ENCODE measurements around the gene LMBRD2.

DNA sequence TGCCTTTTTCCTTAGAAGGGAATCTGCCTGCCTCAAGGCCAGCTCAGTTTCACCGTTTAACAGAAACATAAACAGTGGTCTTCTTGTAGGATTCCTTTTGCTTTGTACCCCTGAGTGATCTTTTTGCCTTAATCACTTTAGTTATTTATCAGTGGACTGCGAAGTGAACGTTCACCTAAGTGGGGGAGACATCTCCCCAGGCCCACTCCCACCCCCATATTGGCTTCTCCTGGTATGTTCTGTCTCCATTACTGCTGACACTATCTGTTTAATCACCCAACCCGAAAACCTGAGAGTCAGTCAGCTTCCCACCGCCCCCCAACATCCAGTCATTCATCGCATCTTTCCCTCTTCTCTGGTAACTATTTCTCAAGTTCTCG, 1.6 kb upstream of the LMBRD2 start:
- TF ChIP-seq, protein P1, sequence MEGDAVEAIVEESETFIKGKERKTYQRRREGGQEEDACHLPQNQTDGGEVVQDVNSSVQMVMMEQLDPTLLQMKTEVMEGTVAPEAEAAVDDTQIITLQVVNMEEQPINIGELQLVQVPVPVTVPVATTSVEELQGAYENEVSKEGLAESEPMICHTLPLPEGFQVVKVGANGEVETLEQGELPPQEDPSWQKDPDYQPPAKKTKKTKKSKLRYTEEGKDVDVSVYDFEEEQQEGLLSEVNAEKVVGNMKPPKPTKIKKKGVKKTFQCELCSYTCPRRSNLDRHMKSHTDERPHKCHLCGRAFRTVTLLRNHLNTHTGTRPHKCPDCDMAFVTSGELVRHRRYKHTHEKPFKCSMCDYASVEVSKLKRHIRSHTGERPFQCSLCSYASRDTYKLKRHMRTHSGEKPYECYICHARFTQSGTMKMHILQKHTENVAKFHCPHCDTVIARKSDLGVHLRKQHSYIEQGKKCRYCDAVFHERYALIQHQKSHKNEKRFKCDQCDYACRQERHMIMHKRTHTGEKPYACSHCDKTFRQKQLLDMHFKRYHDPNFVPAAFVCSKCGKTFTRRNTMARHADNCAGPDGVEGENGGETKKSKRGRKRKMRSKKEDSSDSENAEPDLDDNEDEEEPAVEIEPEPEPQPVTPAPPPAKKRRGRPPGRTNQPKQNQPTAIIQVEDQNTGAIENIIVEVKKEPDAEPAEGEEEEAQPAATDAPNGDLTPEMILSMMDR (conservative IDR thresholded peaks at IDR 0.05 in 1 of 2, IDR thresholded peaks at IDR 0.05 in 1 of 2; ENCODE audit: extremely low read depth in 1 of 2, insufficient read depth in 1 of 2, low read depth in 1 of 2, low read length in 2 of 2), result no peak
- TF ChIP-seq EZH2 (IDR thresholded peaks at IDR 0.05; ENCODE audit: borderline replicate concordance, low read length), result no peak

All from mammary epithelial cell (primary cell).